SK-N-SH (cell line): ENCODE data around the gene PHLPP1. TPM values are rescaled to one million over a fixed set of nuclear protein-coding genes. Genes with fewer than 3 reads are reported as not detected.

ENCODE experiments used
- CTCF ChIA-PET: fragments of 300-600, 350-600 bp; formaldehyde crosslinking; extraction: SDS; loops from one replicate; lab custom pipeline; 2021; lab: Yijun Ruan, JAX
- POLR2A ChIA-PET: fragments of 350-600 bp; sonication (Branson Sonifier 250); formaldehyde crosslinking; extraction: SDS; loops from one replicate; lab custom pipeline; 2020; ENCODE audit warnings: antibody characterized with exemption, inconsistent platforms; lab: Yijun Ruan, JAX
- DNase-seq: peaks from one replicate; pipeline ENCODE4 v3.0.0; 2012
- H2AFZ ChIP-seq: fragments of 200-600 bp; sonication (generic); 2 replicates; pipeline ENCODE4 v1.8.1; 2016; ENCODE audit warnings: antibody characterized with exemption, mild to moderate bottlenecking, low read depth
- H3F3A ChIP-seq: fragments of 200-600 bp; sonication (generic); replicated peaks from 2 replicates; pipeline ENCODE3; 2016; ENCODE audit warnings: antibody characterized with exemption, mild to moderate bottlenecking; ENCODE audit not compliant: insufficient read depth
- H3K27ac ChIP-seq, 2 experiments: fragments of 200-500 bp in 1 of 2; fragments of 200-600 bp in 1 of 2; sonication (Bioruptor generic) in 1 of 2; sonication (generic), shearing (Covaris generic) in 1 of 2; 2 replicates each; pipeline versions ENCODE4 v1.5.1 to v1.6.1; 2014 to 2016; ENCODE audit warnings: low read depth in 2 of 2, inconsistent platforms in 1 of 2, low read length in 1 of 2, mild to moderate bottlenecking in 1 of 2, mixed read lengths in 1 of 2
- H3K27me3 ChIP-seq: fragments of 200-600 bp; sonication (generic), shearing (Covaris generic); 2 replicates; pipeline ENCODE4 v1.6.1; 2016; ENCODE audit warnings: mixed run types; ENCODE audit not compliant: insufficient read depth
- H3K36me3 ChIP-seq, 2 experiments: fragments of 200-500 bp in 1 of 2; fragments of 200-600 bp in 1 of 2; sonication (Bioruptor generic) in 1 of 2; sonication (generic) in 1 of 2; replicated peaks in 1 of 2; 2 replicates each; pipeline versions ENCODE3 to v1.5.1; 2014 to 2016; ENCODE audit warnings: low read length in 1 of 2, mild to moderate bottlenecking in 1 of 2; ENCODE audit not compliant: insufficient read depth in 2 of 2, control insufficient read depth in 1 of 2
- H3K4me1 ChIP-seq, 2 experiments: fragments of 200-500 bp in 1 of 2; fragments of 200-600 bp in 1 of 2; sonication (Bioruptor generic) in 1 of 2; sonication (generic), shearing (Covaris generic) in 1 of 2; 2 replicates each; pipeline versions ENCODE4 v1.5.1 to v1.6.1; 2014 to 2016; ENCODE audit warnings: low read depth in 1 of 2, low read length in 1 of 2, mixed run types in 1 of 2; ENCODE audit not compliant: insufficient read depth in 2 of 2, control insufficient read depth in 1 of 2
- H3K4me2 ChIP-seq: fragments of 200-600 bp; sonication (generic), shearing (Covaris generic); 2 replicates; pipeline ENCODE4 v1.6.1; 2017; ENCODE audit warnings: mixed run types
- H3K4me3 ChIP-seq, 2 experiments: fragments of 200-500 bp in 1 of 2; fragments of 200-600 bp in 1 of 2; sonication (Bioruptor generic) in 1 of 2; sonication (generic), shearing (Covaris generic) in 1 of 2; 2 replicates each; pipeline versions ENCODE4 v1.5.1 to v1.8.1; 2014 to 2016; ENCODE audit warnings: low read depth in 2 of 2, inconsistent platforms in 1 of 2, low read length in 1 of 2, mild to moderate bottlenecking in 1 of 2, mixed read lengths in 1 of 2, moderate library complexity in 1 of 2
- H3K79me2 ChIP-seq: fragments of 200-600 bp; sonication (generic); 2 replicates; pipeline ENCODE4 v1.8.1; 2017; ENCODE audit warnings: mild to moderate bottlenecking; ENCODE audit not compliant: insufficient read depth
- H3K9ac ChIP-seq: fragments of 200-600 bp; sonication (generic); 2 replicates; pipeline ENCODE4 v1.6.1; 2017; ENCODE audit warnings: mixed run types
- H3K9me2 ChIP-seq: fragments of 200-600 bp; sonication (generic); 2 replicates; pipeline ENCODE4 v1.6.1; 2017; ENCODE audit warnings: mixed run types
- H3K9me3 ChIP-seq: fragments of 200-600 bp; sonication (generic); 2 replicates; pipeline ENCODE4 v1.6.1; 2017; ENCODE audit warnings: mixed run types, mild to moderate bottlenecking, moderate library complexity
- H4K20me1 ChIP-seq: fragments of 200-600 bp; sonication (generic); 2 replicates; pipeline ENCODE4 v1.6.1; 2017; ENCODE audit warnings: mild to moderate bottlenecking, mixed run types; ENCODE audit not compliant: insufficient read depth
- CHD2 ChIP-seq: fragments of 150-350 bp; IDR thresholded peaks from 2 replicates; pipeline ENCODE4 v1.6.1; 2018; ENCODE audit warnings: low read length; ENCODE audit not compliant: partially characterized antibody
- CTCF ChIP-seq: fragments of 200-600 bp; sonication (generic); IDR thresholded peaks from 2 replicates; pipeline ENCODE4 v1.6.1; 2017; ENCODE audit warnings: antibody characterized with exemption, mild to moderate bottlenecking, moderate library complexity
- EZH2phosphoT487 ChIP-seq: fragments of 200-600 bp; sonication (generic); IDR thresholded peaks from 2 replicates; pipeline ENCODE4 v1.6.1; 2017; ENCODE audit warnings: low read depth, mixed run types, mild to moderate bottlenecking, antibody characterized with exemption, moderate library complexity, borderline replicate concordance
- GABPA ChIP-seq: IDR thresholded peaks from 2 replicates; pipeline ENCODE4 v1.4.0; 2012; ENCODE audit warnings: low read depth, mild to moderate bottlenecking
- JUND ChIP-seq: IDR thresholded peaks from 2 replicates; pipeline ENCODE4 v1.4.0; 2012
- MEF2A ChIP-seq: IDR thresholded peaks from 2 replicates; pipeline ENCODE4 v1.4.0; 2012; ENCODE audit warnings: low read depth, borderline replicate concordance
- MXI1 ChIP-seq: IDR thresholded peaks from 2 replicates; pipeline ENCODE4 v1.6.1; 2012; ENCODE audit warnings: mild to moderate bottlenecking, low read depth, low read length, improper control_type of control experiment
- NFIC ChIP-seq: IDR thresholded peaks from 2 replicates; pipeline ENCODE4 v1.4.0; 2012; ENCODE audit warnings: borderline replicate concordance
- NRF1 ChIP-seq: IDR thresholded peaks from 2 replicates; pipeline ENCODE4 v1.6.1; 2012; ENCODE audit warnings: low read depth, mild to moderate bottlenecking, low read length
- REST ChIP-seq: IDR thresholded peaks from 2 replicates; pipeline ENCODE4 v1.6.1; 2012; ENCODE audit warnings: mild to moderate bottlenecking, low read depth, low read length, moderate library complexity
- RFX5 ChIP-seq: IDR thresholded peaks from 2 replicates; pipeline ENCODE4 v1.6.1; 2012; ENCODE audit warnings: mild to moderate bottlenecking, improper control_type of control experiment, low read length
- RXRA ChIP-seq: IDR thresholded peaks from 2 replicates; pipeline ENCODE4 v1.4.0; 2012; ENCODE audit warnings: low read depth, mild to moderate bottlenecking, borderline replicate concordance
- SIN3A ChIP-seq: IDR thresholded peaks from 2 replicates; pipeline ENCODE4 v1.6.1; 2012; ENCODE audit warnings: low read depth, mild to moderate bottlenecking, low read length, moderate library complexity, borderline replicate concordance
- SMC3 ChIP-seq: IDR thresholded peaks from 2 replicates; pipeline ENCODE4 v1.6.1; 2012; ENCODE audit warnings: low read depth, low read length, improper control_type of control experiment
- TAF1 ChIP-seq: IDR thresholded peaks from 2 replicates; pipeline ENCODE4 v1.6.1; 2012; ENCODE audit warnings: low read depth, mild to moderate bottlenecking, low read length, moderate library complexity, borderline replicate concordance
- USF2 ChIP-seq: fragments of 150-350 bp; IDR thresholded peaks from 2 replicates; pipeline ENCODE4 v1.6.1; 2017; ENCODE audit warnings: antibody characterized with exemption, low read length, low read depth, borderline replicate concordance
- ZBTB33 ChIP-seq: IDR thresholded peaks from 2 replicates; pipeline ENCODE4 v1.4.0; 2012; ENCODE audit warnings: low read depth, borderline replicate concordance
- WGBS: methylation state at CpG from one replicate; pipeline ENCODE4 v1.1.6; 2017; ENCODE audit warnings: low lambda C conversion rate; 5-methylcytosine and 5-hydroxymethylcytosine counted together
- polyA plus RNA-seq, 3 experiments: library from polyadenylated mRNA; depleted of rRNA; stranded (reverse); fragments of >200 nt; gene quantifications; 2 replicates each; pipeline ENCODE4 v1.2.3, GENCODE V29; 2012

Gene PHLPP1
- polyA plus RNA-seq, 1 of the 3 experiments (the other 2 are of a cell fraction), result 4.6 TPM

- Histone ChIP-seq H3K4me2 (no peak overlapping the region), H3K4me1 (no peaks in the 10 kb centered on the region; a peak in 1 of 4 replicates), H3K27ac (no peak overlapping the region), H3K27me3 (no peaks in the 10 kb centered on the region), H3K36me3 (no peaks in the 10 kb centered on the region), H3K79me2 (no peaks in the 10 kb centered on the region), H3K4me3 (no peak overlapping the region), H3F3A (no peaks in the 10 kb centered on the region), H3K9ac (no peak overlapping the region), H2AFZ (no peak overlapping the region), H4K20me1 (no peaks in the 10 kb centered on the region), H3K9me2 (no peaks in the 10 kb centered on the region), H3K9me3 (no peaks in the 10 kb centered on the region)
- WGBS, result 84% methylated on average over 5 of the region's 5 CpGs
- ChIA-PET POLR2A (no interaction called here), CTCF (no interaction called here)
- no peak for DNase-seq
- TF ChIP-seq MEF2A (no peak), USF2 (no peak), MXI1 (no peak), TAF1 (no peak), CTCF (no peak), CHD2 (no peak), RXRA (no peak)
Observed at GRCh38 chr18:62988471-62988870, 273.1 kb downstream of the PHLPP1 start.

- H3K4me2 ChIP-seq, result no peak overlapping the region
- H3K79me2 ChIP-seq, result no peaks in the 10 kb centered on the region
- ChIA-PET POLR2A (no interaction called here), CTCF (interaction anchor here (0.9 to 1.4 kb wide), 4 partner anchors 8 to 403 kb away, joined by 3 read pairs; no protein-coding TSS in a partner anchor)
- no peak overlapping the region for H2AFZ ChIP-seq
- DNase-seq, result no peak
- H3F3A ChIP-seq, result no peaks in the 10 kb centered on the region
- no peaks in the 10 kb centered on the region for H3K9me2 ChIP-seq
- no peak overlapping the region for H3K4me3 ChIP-seq
- H3K9me3 ChIP-seq, result no peaks in the 10 kb centered on the region
- H4K20me1 ChIP-seq, result no peaks in the 10 kb centered on the region
- no peaks in the 10 kb centered on the region for H3K27me3 ChIP-seq
- no peak for TF ChIP-seq EZH2phosphoT487
- no peak for TF ChIP-seq RFX5
- TF ChIP-seq GABPA, result no peak
- no peak for TF ChIP-seq SIN3A
- TF ChIP-seq NRF1, result no peak
- TF ChIP-seq CHD2, result no peak
- no peak for TF ChIP-seq NFIC
- TF ChIP-seq MXI1, result no peak
- TF ChIP-seq REST, result no peak
- TF ChIP-seq JUND, result no peak
- TF ChIP-seq SMC3, result no peak
- TF ChIP-seq ZBTB33, result no peak
- H3K27ac ChIP-seq, result no peak overlapping the region
- WGBS, result 69% methylated on average over 5 of the region's 7 CpGs
- H3K36me3 ChIP-seq, result no peaks in the 10 kb centered on the region
- H3K9ac ChIP-seq, result no peak overlapping the region
- H3K4me1 ChIP-seq, result no peaks in the 10 kb centered on the region; a peak in 1 of 4 replicates
Observed at GRCh38 chr18:62989195-62989594, 273.9 kb downstream of the PHLPP1 start.
